HG03103 (cell line): ENCODE measurements around the gene ECPAS.
"Not testable (repeated sequence)": the region's sequence is repeated elsewhere in the genome, so short reads cannot be mapped to it uniquely, and the experiment has no call there.

Source experiments
- ATAC-seq: cut with Tn5 transposase; IDR thresholded peaks from one replicate; pipeline ENCODE4 v1.9.1; 2021; ENCODE audit warnings: low read depth; ENCODE audit not compliant: unreplicated experiment

Gene ECPAS

GRCh38 chr9:111483858-111484571 is at the start of gene ECPAS:
ECPAS (minus strand) TSS chr9:111484383; CDS start chr9:111472918, 11,465 bp downstream.
- peak; percentile 53 for ATAC-seq

DNA sequence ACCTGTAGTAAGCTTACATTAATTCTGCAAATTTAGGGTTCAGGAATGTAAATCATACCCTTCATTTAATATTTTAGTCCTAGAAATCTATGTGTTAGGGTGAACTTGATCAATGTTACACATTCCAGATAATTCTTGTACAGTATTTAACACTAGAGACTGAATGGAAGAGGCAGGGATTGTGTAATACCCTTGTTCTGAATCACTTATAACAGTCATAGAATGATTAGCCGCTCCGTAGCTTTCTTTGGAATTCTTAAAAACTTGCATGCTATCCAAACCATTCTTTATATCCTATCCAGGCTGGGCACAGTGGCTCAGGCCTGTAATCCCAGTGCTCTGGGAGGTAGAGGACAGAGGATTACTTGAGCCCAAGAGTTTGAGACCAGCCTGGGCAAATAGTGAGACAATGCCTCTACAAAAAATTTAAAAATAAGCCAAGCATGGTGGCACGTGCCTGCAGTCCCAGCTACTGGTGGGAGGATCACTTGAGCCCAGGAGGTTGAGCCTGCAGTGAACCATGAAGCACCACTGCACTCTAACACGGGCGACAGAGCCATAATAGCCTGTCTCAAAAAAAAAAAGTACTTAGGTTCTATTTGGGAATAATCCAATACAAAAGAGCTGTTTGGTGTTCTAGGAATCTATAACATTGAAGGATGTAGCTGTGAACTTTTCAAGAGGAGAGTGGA is 49.1 kb upstream of the ECPAS start:
- no peak for ATAC-seq

DNA sequence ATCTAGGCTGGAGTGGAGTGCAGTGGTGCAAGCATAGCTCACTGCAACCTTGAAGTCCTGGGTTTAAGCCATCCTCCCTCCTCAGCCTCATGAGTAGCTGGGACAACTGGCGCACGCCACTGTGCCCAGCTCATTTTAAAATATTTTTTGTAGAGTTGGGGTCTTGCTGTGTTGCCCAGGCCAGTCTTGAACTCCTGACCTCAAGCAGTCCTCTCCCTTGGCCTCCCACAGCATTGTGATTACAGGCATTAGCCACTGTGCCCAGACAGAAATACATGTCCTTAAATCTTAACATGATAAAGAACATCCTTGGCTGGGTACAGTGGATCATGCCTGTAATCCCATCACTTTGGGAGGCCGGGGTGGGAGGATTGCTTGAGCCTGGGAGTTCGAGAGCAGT is 47.5 kb upstream of the ECPAS start:
- ATAC-seq, result no peak

DNA sequence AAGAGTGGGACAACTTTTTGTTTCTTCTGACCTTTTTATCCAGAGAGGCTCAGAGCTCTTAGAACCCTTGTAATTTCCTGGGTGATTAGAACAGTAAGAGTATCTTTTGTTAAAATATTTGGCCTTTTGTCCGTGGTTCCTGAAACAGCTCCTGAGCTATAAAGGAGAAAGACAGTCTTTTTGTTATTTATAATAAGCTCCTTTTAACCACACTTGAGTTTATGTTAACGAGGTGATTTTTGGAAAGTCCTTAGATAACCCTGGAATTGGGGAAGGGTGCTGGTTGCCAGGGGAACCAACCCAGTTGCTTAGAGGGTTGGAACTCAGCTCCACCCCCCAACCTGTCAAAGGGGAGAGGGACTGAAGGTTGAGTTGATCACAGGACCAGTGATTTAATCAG is 45.6 kb upstream of the ECPAS start:
- no peak for ATAC-seq

DNA sequence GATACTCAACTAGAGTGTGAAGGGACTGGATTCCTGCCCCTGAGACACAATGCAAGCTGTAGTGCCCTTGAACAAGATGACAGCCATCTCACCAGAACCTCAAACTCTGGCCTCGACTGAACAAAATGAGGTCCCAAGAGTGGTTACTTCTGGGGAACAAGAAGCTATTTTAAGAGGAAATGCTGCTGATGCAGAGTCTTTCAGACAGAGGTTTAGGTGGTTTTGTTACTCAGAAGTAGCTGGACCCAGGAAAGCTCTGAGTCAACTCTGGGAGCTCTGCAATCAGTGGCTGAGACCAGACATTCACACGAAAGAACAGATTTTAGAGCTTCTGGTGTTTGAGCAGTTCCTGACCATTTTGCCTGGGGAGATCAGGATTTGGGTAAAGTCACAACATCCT is 43.2 kb upstream of the ECPAS start:
- no peak for ATAC-seq

DNA sequence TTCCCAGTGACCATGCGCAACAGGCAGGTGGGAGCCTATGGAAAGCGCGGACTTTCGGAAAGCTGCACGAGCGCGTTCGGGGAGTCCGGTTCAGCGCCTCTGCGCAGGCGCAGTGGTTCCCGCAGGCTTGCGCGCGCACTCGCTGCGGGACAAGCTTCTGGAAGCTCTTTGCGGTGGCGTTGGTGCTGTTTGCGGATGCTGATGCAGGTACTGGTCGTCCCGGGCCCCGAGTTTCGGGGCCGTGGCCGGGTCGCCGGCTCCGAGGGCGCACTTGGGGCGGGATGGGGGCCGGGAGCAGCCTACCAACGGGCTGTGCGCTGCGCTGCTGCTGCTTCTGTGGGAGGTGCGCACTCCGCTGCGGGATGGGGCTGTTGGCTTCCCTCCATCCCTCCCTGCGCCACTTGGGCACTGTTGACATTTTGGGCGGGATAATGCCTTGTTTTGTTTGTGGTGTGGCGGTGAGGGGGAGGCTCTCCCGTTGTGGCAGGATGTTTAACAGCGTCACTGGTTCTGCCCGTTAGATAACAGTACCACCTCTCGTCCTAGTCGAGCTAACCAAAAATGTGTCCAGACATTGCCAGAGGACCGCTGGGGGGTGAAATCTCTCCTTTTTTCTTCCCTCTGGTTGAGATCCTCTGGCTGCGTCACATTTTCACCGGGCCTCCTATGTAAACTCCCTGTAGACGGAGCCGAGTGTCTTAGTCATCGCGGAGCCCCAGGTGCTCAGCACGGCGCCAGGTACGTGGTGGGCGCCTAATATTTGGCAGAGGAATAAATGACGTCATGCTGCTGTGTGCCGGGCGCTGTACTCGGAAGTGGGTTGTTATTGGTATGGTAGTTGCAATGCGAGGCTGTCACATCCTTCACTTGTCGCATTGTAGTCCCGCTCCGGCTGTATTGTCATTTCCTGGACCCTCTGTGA is 41.1 kb upstream of the ECPAS start, which contains the start of gene ZNF483:
ZNF483 (plus strand) TSS at position 124 of the 922 bp plus-strand sequence. CDS start 2,217 bp downstream, outside the sequence.
- peak; percentile 53 for ATAC-seq

DNA sequence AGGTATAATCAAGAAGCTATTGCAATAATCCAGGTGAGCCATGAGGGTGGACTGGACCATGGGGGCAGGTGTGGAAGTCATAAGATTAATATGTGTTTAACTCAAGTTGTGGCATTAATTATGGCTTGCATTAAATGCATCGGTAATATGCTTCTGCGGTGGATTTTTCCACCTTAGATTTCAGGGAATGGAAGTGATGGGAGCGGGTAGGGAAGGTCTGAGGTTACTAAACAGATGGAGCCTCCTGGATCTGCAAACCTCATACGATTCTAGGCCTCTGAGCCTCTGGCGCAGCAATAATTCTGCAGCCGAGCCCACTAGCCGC is 40.5 kb upstream of the ECPAS start:
- ATAC-seq, result no peak

- ATAC-seq, result no peak
Measured at GRCh38 chr9:111516061-111516465, 31.9 kb upstream of the ECPAS start.

DNA sequence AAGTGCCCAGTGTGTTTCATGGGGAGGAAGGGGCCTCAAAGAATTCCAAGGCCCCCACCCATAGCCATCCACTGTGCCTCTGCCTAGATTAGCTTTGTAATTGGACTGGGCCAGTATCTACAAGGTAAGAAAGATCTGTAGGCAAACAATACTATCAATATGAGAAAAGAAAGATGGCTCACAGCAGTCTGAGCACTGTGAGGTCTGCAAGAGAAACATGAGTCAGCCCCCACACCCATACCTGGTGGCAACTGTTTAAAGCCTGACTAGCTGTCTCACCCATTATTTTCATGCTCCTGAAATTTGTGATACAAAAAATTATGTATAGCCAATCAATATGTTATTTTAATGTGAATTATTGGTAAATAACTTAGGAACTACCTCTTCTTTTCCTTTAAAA is 30.8 kb upstream of the ECPAS start:
- ATAC-seq, result no peak

DNA sequence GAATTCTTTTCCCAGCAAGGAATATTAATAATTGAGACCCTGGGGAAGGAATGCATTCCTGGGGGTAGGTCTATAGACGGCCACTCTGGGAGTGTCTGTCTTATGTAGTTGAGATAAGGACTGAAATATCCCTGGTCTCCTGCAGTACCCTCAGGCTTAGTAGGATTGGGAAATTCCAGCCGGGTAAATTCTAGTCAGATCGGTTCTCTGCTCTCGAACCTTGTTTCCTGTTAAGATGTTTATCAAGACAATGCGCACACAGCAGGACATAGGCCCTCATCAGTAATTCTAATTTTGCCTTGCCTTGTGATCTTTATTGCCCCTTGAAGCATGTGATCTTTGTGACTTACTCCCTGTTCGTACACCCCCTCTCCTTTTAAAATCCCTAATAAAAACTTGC is 27.4 kb upstream of the ECPAS start:
- not testable (repeated sequence) for ATAC-seq

DNA sequence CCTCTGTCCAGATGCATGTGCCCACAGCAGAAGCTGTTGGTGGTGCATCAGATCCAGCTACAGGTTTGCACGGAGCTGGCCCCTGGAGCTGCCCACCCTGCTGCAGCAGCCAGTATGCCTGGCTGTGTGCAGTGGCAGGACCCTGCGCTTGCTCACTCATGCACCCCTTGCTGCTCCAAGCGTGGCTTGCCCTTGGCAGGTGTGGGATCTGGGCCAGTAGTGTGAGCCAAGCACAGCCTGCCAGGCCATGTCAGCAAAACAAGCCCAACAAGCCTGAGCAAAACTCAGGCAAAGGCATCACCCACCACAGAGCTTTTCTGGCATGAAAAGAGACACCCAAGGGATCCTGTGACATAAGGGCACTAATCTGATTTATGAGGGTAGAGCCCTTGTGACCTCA is 18.3 kb upstream of the ECPAS start:
- no peak for ATAC-seq

DNA sequence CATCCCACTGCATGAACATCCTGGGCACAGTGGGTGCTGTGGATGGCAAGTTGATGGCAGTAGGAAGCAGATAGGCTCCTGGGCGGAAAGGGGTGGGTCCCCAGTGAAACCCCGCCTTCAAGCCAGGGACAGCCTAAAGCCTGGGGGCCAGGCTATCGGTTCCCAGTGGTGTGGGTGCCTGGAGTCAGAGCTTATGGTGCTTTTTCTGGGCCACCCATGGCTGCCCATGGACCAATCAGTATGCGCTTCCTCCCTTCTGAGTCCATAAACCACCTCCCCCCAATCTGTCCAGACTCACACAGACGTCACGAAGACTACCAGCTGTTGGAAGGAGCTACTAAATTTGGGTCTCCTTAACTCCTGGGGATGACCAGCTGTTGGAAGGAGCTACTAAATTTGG is 17.5 kb upstream of the ECPAS start:
- no peak for ATAC-seq

GRCh38 chr9:111501005-111501562 is 16.9 kb upstream of the ECPAS start:
- no peak for ATAC-seq

DNA sequence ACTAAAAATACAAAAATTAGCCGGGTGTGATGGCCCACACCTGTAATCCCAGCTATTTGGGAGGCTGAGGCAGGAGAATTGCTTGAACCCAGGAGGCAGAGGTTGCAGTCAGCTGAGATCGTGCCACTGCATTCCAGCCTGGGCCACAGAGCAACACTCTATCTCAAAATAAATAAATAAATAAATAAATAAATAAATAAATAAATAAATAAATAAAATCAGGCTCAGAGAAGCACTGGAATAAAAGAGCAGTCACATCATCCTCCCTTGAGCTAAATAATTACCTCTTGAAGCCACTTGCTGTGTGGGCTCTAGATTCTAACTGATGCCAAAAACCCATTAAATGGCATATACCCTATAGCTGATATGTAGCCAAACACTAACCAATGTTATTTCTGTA is 13.0 kb upstream of the ECPAS start:
- ATAC-seq, result not testable (repeated sequence)

DNA sequence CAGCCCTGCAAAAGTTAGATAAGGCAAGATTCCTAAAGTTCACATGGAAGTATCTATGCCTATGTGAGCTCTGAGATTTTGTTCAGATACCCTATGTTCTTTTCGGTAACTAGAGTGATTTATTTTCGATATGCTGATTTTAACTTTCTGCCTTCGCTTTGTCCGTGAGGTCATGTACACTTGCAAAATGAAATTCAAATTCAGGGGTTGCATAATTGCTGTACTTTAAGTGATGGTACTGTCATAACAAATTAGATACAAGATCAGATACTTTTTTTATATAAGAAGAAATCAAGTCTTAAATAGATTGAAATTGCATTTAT is 350 bp upstream of the ECPAS start:
- no peak for ATAC-seq

GRCh38 chr9:111483439-111483857 is 735 bp downstream of the ECPAS start:
- peak; percentile 29 for ATAC-seq

- peak; percentile 37 for ATAC-seq
Measured at GRCh38 chr9:111482694-111483438, 1.3 kb downstream of the ECPAS start.

- ATAC-seq, result no peak
Measured at GRCh38 chr9:111481885-111482636, 2.1 kb downstream of the ECPAS start.

DNA sequence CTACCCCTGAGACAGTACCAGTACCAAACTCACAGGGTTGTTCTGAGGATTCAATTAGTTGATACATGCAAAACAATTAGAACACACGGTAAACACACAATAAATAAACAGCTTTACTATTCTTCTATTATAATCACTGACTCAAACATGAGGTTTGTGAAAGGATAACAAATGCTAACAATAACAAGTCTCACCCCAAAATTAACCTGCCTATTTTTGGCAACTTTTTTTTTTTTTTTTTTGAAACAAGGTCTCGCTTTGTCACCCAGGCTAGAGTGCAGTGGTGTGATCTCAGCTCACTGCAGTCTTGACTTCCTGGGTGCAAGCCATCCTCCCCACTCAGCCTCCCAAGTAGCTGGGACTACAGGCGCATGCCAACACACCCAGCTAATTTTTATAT is 6.5 kb downstream of the ECPAS start:
- no peak for ATAC-seq

GRCh38 chr9:111475195-111475594 is 9.0 kb downstream of the ECPAS start:
- no peak for ATAC-seq
